K562 (cell line): ENCODE results near the gene NAA40. TPM values are rescaled to one million over a fixed set of nuclear protein-coding genes. Genes with fewer than 3 reads are reported as not detected.

Experiments
- ATAC-seq: fragments of 200-7000 bp; cut with Tn5 transposase; 3 replicates; pipeline ENCODE4 v1.9.1; 2020; ENCODE audit warnings: moderate library complexity
- BruUV-seq: library from RNA; stranded (reverse); fragments of 400-500 nt; replicated peaks from 2 replicates; lab custom pipeline; 2021; lab: Mats Ljungman, UMichigan
- CTCF ChIA-PET: fragments of 300-600 bp; formaldehyde crosslinking; extraction: SDS; loops from one replicate; lab custom pipeline; 2021; ENCODE audit warnings: low intra/inter-chr PET ratio; lab: Yijun Ruan, JAX
- POLR2A ChIA-PET: fragments of 300-600, 350-650 bp; sonication (Branson Sonifier 250); formaldehyde crosslinking; extraction: SDS; loops from one replicate; lab custom pipeline; 2021; ENCODE audit warnings: antibody characterized with exemption, inconsistent platforms; lab: Yijun Ruan, JAX
- DNase-seq, 4 experiments: peaks; one replicate each; pipeline versions ENCODE4 v3.0.0 to v3.0.0-alpha.2; 2011 to 2018; ENCODE audit warnings: low spot score in 3 of 4, mixed read lengths in 3 of 4; ENCODE audit errors: extremely low read depth in 1 of 4
- FAIRE-seq: peaks from 2 replicates; lab custom pipeline; 2011; peaks lifted over from hg19 to GRCh38; lab: Jason Lieb, UNC
- H2AFZ ChIP-seq: 2 replicates; pipeline ENCODE4 v1.6.0; 2011; ENCODE audit warnings: low read depth, low read length, control low read depth, inconsistent platforms
- H3K27ac ChIP-seq: fragments of 200-600 bp; 3 replicates; pipeline ENCODE4 v1.8.0; 2011; ENCODE audit warnings: low read depth, mild to moderate bottlenecking, control low read depth, inconsistent platforms, low read length, moderate library complexity, mixed read lengths; ENCODE audit errors: extremely low read depth
- H3K27me3 ChIP-seq, 2 experiments: fragments of 300-600 bp in 1 of 2; 2 replicates in 1 of 2; 3 replicates in 1 of 2; pipeline versions ENCODE4 v1.6.0 to v1.8.0; 2011; ENCODE audit warnings: inconsistent platforms in 2 of 2, low read length in 2 of 2, mild to moderate bottlenecking in 1 of 2, mixed read lengths in 1 of 2, moderate library complexity in 1 of 2; ENCODE audit not compliant: control insufficient read depth in 2 of 2, insufficient read depth in 2 of 2
- H3K36me3 ChIP-seq: fragments of 300-600 bp; 3 replicates; pipeline ENCODE4 v1.8.0; 2011; ENCODE audit warnings: mild to moderate bottlenecking, low read length, inconsistent platforms; ENCODE audit not compliant: control insufficient read depth, insufficient read depth
- H3K4me1 ChIP-seq, 2 experiments: fragments of 200-600 bp in 1 of 2; replicated peaks in 1 of 2; 2 replicates in 1 of 2; 3 replicates in 1 of 2; pipeline versions ENCODE4 v1.5.1 to v1.8.0; 2011; ENCODE audit warnings: inconsistent platforms in 2 of 2, low read length in 2 of 2, mild to moderate bottlenecking in 1 of 2, mixed read lengths in 1 of 2, moderate library complexity in 1 of 2; ENCODE audit not compliant: control insufficient read depth in 2 of 2, insufficient read depth in 2 of 2
- H3K4me2 ChIP-seq: 2 replicates; pipeline ENCODE4 v1.6.1; 2011; ENCODE audit warnings: low read length, control low read depth, inconsistent platforms, mixed read lengths; ENCODE audit not compliant: insufficient read depth
- H3K4me3 ChIP-seq: fragments of 200-600 bp; sonication (generic), shearing (Covaris generic); 2 replicates; pipeline ENCODE4 v1.5.1; 2016; ENCODE audit warnings: control low read depth, inconsistent platforms
- H3K79me2 ChIP-seq: fragments of 200-600 bp; 3 replicates; pipeline ENCODE4 v1.8.0; 2011; ENCODE audit warnings: low read length, inconsistent platforms; ENCODE audit not compliant: control insufficient read depth, insufficient read depth
- H3K9ac ChIP-seq, 2 experiments: 2 replicates each; pipeline versions ENCODE4 v1.6.0 to v1.6.1; 2011; ENCODE audit warnings: low read depth in 2 of 2, low read length in 2 of 2, control low read depth in 1 of 2, inconsistent platforms in 1 of 2, mild to moderate bottlenecking in 1 of 2, mixed read lengths in 1 of 2; ENCODE audit not compliant: insufficient read depth in 1 of 2
- H3K9me1 ChIP-seq: one replicate; pipeline ENCODE4 v1.6.0; 2011; ENCODE audit warnings: inconsistent platforms, mild to moderate bottlenecking, low read length, moderate library complexity; ENCODE audit not compliant: control insufficient read depth, insufficient read depth
- H3K9me3 ChIP-seq: replicated peaks from 2 replicates; pipeline ENCODE4 v1.5.1; 2011; ENCODE audit warnings: low read depth, low read length, inconsistent platforms; ENCODE audit not compliant: control insufficient read depth, insufficient read depth
- H4K20me1 ChIP-seq: replicated peaks from 2 replicates; pipeline ENCODE4 v1.6.1; 2011; ENCODE audit warnings: low read length, inconsistent platforms, mixed read lengths; ENCODE audit not compliant: control insufficient read depth, insufficient read depth
- NR3C1 ChIP-seq: sonication (generic); formaldehyde crosslinking; IDR thresholded peaks from 2 replicates; pipeline ENCODE4 v1.8.1; 2022; ENCODE audit warnings: missing genetic modification reagents
- POLR2AphosphoS2 ChIP-seq: IDR thresholded peaks from 2 replicates; pipeline ENCODE4 v1.6.1; 2012; ENCODE audit warnings: low read length, improper control_type of control experiment
- RFX5 ChIP-seq: IDR thresholded peaks from 2 replicates; pipeline ENCODE4 v1.6.1; 2011; ENCODE audit warnings: low read depth, mild to moderate bottlenecking, improper control_type of control experiment, low read length
- RUNX1 ChIP-seq: sonication (generic); IDR thresholded peaks from 2 replicates; pipeline ENCODE4 v1.6.1; 2016; ENCODE audit warnings: antibody characterized with exemption, low read depth
- SRSF1 ChIP-seq: fragments of 200-400 bp; formaldehyde crosslinking; IDR thresholded peaks from 2 replicates; pipeline ENCODE4 v1.6.1; 2017; ENCODE audit warnings: mild to moderate bottlenecking, low read depth, low read length, moderate library complexity
- SRSF9 ChIP-seq: fragments of 200-400 bp; formaldehyde crosslinking; IDR thresholded peaks from 2 replicates; pipeline ENCODE4 v1.6.1; 2017; ENCODE audit warnings: low read depth, low read length, borderline replicate concordance
- ZNF12 ChIP-seq: sonication (generic); formaldehyde crosslinking; IDR thresholded peaks from 2 replicates; pipeline ENCODE4 v1.4.0; 2020; ENCODE audit warnings: mild to moderate bottlenecking, missing genetic modification reagents
- WGBS: fragments of 100-300 bp; shearing (Covaris generic); methylation state at CpG from one replicate; pipeline ENCODE4 v1.1.6; 2016; ENCODE audit warnings: low coverage, mixed read lengths; ENCODE audit not compliant: insufficient coverage; ENCODE audit errors: missing lambda C conversion rate; 5-methylcytosine and 5-hydroxymethylcytosine counted together
- in situ Hi-C: fragments of 300-500 bp; cut with MboI; formaldehyde crosslinking; loops from 4 replicates; pipeline ENCODE4 v1.15.0; 2018; ENCODE audit warnings: inconsistent platforms, mixed read lengths
- intact Hi-C: fragments of 100-400 bp; cut with micrococcal nuclease; formaldehyde crosslinking; loops from 2 replicates; pipeline ENCODE4 v1.14.2; 2022
- polyA plus RNA-seq, 8 experiments: library from polyadenylated mRNA; depleted of rRNA in 4 of 8; stranded (reverse) in 5 of 8; unstranded in 3 of 8; fragments of >200 nt; fragmentation: Nextera tagmentation in 2 of 8; fragmentation: Illumina TruSeq in 1 of 8; extraction: Ambion mirVana in 2 of 8; extraction: Trizol in 1 of 8; gene quantifications; 2 replicates each; pipeline versions ENCODE4 v1.2.1 to v1.2.3, GENCODE V29; 2011 to 2014; ENCODE audit warnings: inconsistent platforms in 1 of 8, missing spikeins in 1 of 8
- total RNA-seq, 7 experiments: library from RNA; depleted of rRNA in 6 of 7; stranded (reverse); fragments of >200 nt in 6 of 7; fragmentation: Illumina TruSeq in 2 of 7; extraction: Trizol in 2 of 7; gene quantifications; 2 replicates each; pipeline versions ENCODE4 v1.2.1 to v1.2.3, GENCODE V29; 2011 to 2021; ENCODE audit warnings: low replicate concordance in 1 of 7

NAA40 gene
- total and polyA plus RNA-seq, 9 of the 15 experiments (the other 6 are each of a cell fraction or from before 2014, with no cell fraction given) = 6.2 to 39.0 (median 23.1) TPM

DNA sequence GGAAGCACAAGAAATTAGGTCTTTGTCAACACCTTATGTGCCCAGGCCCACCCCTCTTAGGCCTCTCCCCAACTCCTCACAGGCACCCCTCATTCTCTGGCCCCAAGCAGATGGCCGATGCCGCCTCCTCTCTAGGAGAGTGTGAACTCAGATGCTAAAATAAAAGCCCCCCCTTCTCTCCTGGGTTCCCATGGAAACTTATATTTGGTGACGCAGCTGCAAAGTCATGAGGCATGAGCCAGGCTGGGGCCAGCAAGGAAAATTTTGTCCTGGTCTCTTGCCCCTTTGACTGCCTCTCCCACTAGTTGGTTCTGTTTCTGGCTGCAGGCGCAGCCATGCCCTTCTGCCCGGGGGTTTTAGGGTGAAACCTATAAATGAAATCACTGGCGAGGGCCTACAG is 33.6 kb upstream of the NAA40 start (continued):
- TF ChIP-seq RFX5 = no peak
- TF ChIP-seq RUNX1 = no peak

DNA sequence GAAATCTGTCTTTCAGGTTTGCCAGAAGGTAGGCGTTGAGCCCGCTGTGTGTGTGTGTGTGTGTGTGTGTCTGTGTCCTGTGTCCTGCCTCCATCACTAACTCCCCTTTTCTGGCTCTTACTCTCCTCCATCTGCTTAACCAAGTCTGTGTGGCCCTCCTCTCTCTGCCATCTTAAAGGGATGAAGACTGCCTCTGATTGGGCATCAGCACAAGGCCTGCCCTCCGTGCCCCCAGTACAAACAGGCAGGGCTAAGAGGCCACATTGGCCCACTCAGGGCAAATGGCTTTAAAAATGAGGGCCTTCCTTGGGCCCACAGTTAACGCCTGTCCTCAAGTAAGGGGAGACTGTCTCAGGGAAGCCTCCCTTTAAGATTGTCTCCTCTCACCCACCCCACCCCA is 32.7 kb upstream of the NAA40 start:
- Histone ChIP-seq H3K9me1 (no peaks in the 10 kb centered on the region), H3K79me2 (no peaks in the 10 kb centered on the region), H3K27me3 (no peaks in the 10 kb centered on the region), H4K20me1 (0 out of 2 replicates have a peak, but pooled peaks cover 11% of the 10 kb centered on the region), H3K4me2 (no peak overlapping the region), H3K36me3 (peaks cover 85% of the 10 kb centered on the region; the same call in 2 of the 3 replicates), H3K4me3 (no peak overlapping the region), H3K27ac (no peak overlapping the region), H2AFZ (no peak overlapping the region), H3K9ac (no peak overlapping the region), H3K4me1 (peaks cover 0 to 36% of the 10 kb centered on the region in 2 experiments; a peak in 2 of 5 replicates), H3K9me3 (no peaks in the 10 kb centered on the region)
- no peak for FAIRE-seq
- intact Hi-C loops (loop anchor here (1.0 kb wide), 1 partner anchor 69 kb away; no protein-coding TSS in a partner anchor), in situ Hi-C loops (no loop called here)
- CTCF ChIA-PET = interaction anchor here (2.2 kb wide), 1 partner anchor 68 kb away, joined by 13 read pairs; no protein-coding TSS in a partner anchor
- POLR2A ChIA-PET = interaction anchor here (0.9 to 1.3 kb wide), 3 partner anchors 9 to 54 kb away, joined by 3 to 4 read pairs (median 4); no protein-coding TSS in a partner anchor
- 85% methylated on average over 4 of the region's 4 CpGs for WGBS
- no peak for DNase-seq
- no peak for ATAC-seq
- BruUV-seq = no TSS peak
- TF ChIP-seq SRSF1 (no peak), SRSF9 (no peak), POLR2AphosphoS2 (no peak), NR3C1 (CRISPR knock-in tag) (no peak), ZNF12 (no peak)
